Measurements from ENCODE around the gene EEIG1. TPM values are rescaled to one million over a fixed set of nuclear protein-coding genes. Genes with fewer than 3 reads are reported as not detected.

EEIG1 gene
- total RNA-seq, 1 donor from 2014 or later, result 15.8 TPM

DNA sequence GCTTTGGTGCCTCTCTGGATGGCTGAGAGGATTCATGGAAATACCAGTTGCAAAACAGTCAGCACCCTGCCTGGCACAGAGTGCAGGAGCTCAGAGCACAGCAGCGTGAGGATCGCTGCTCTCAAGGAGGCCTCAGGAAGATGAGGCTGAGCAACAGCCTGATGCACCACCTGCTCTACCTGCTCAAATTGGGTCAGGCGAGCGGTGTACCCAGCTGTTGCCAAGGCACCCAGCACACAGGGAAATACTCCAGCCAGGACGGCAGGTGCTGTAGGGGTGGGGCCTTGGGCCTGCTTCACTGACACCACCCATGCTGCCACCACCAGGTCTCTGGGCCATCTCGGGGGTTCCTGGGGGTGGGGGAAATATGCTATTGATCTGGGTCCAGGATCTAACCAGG, 4.3 kb downstream of the EEIG1 start:
- H3K4me3 Mint-ChIP-seq (ENCODE audit: unreplicated experiment), result no peak overlapping the region
- no peak for DNase-seq
- H3K36me3 Mint-ChIP-seq (ENCODE audit: unreplicated experiment), result no peaks in the 10 kb centered on the region
- H3K27ac Mint-ChIP-seq (ENCODE audit: unreplicated experiment), result no peak overlapping the region
- TF ChIP-seq, protein P1, sequence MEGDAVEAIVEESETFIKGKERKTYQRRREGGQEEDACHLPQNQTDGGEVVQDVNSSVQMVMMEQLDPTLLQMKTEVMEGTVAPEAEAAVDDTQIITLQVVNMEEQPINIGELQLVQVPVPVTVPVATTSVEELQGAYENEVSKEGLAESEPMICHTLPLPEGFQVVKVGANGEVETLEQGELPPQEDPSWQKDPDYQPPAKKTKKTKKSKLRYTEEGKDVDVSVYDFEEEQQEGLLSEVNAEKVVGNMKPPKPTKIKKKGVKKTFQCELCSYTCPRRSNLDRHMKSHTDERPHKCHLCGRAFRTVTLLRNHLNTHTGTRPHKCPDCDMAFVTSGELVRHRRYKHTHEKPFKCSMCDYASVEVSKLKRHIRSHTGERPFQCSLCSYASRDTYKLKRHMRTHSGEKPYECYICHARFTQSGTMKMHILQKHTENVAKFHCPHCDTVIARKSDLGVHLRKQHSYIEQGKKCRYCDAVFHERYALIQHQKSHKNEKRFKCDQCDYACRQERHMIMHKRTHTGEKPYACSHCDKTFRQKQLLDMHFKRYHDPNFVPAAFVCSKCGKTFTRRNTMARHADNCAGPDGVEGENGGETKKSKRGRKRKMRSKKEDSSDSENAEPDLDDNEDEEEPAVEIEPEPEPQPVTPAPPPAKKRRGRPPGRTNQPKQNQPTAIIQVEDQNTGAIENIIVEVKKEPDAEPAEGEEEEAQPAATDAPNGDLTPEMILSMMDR (IDR thresholded peaks at IDR 0.05; ENCODE audit: partially characterized antibody, unreplicated experiment), result no peak
- H3K27me3 Mint-ChIP-seq (ENCODE audit: unreplicated experiment), result peaks cover 16% of the 10 kb centered on the region
- peaks cover 20% of the 10 kb centered on the region for H3K4me1 Mint-ChIP-seq (ENCODE audit: low read depth, unreplicated experiment)
- peaks cover 3% of the 10 kb centered on the region for H3K9me3 Mint-ChIP-seq (ENCODE audit: unreplicated experiment)

GRCh38 chr9:127975376-127976315, 5.1 kb downstream of the EEIG1 start:
- Mint-ChIP-seq H3K4me1 (ENCODE audit: low read depth, unreplicated experiment) (peaks cover 19% of the 10 kb centered on the region), H3K27ac (ENCODE audit: unreplicated experiment) (no peak overlapping the region), H3K36me3 (ENCODE audit: unreplicated experiment) (no peaks in the 10 kb centered on the region), H3K27me3 (ENCODE audit: unreplicated experiment) (peaks cover 11% of the 10 kb centered on the region), H3K9me3 (ENCODE audit: unreplicated experiment) (peaks cover 3% of the 10 kb centered on the region), H3K4me3 (ENCODE audit: unreplicated experiment) (no peak overlapping the region)
- no peak for DNase-seq
- TF ChIP-seq, protein P1 (IDR thresholded peaks at IDR 0.05; ENCODE audit: partially characterized antibody, unreplicated experiment), result no peak

- peaks cover 25% of the 10 kb centered on the region for H3K4me1 Mint-ChIP-seq (ENCODE audit: low read depth, unreplicated experiment)
- TF ChIP-seq, protein P1 (IDR thresholded peaks at IDR 0.05; ENCODE audit: partially characterized antibody, unreplicated experiment), result no peak
- no peaks in the 10 kb centered on the region for H3K36me3 Mint-ChIP-seq (ENCODE audit: unreplicated experiment)
- H3K27ac Mint-ChIP-seq (ENCODE audit: unreplicated experiment), result peak overlapping the region; percentile 9
- DNase-seq, result no peak
- H3K4me3 Mint-ChIP-seq (ENCODE audit: unreplicated experiment), result no peak overlapping the region
- H3K27me3 Mint-ChIP-seq (ENCODE audit: unreplicated experiment), result peaks cover 8% of the 10 kb centered on the region
- H3K9me3 Mint-ChIP-seq (ENCODE audit: unreplicated experiment), result peaks cover 3% of the 10 kb centered on the region
These were observed 6.0 kb downstream of the EEIG1 start for GRCh38 chr9:127974769-127975261.

- H3K9me3 Mint-ChIP-seq (ENCODE audit: unreplicated experiment), result peaks cover 5% of the 10 kb centered on the region
These were observed 6.6 kb downstream of the EEIG1 start for GRCh38 chr9:127974001-127974768.

More at GRCh38 chr9:127974001-127974768, 6.6 kb downstream of the EEIG1 start:
- Mint-ChIP-seq H3K27me3 (ENCODE audit: unreplicated experiment) (peaks cover 9% of the 10 kb centered on the region), H3K36me3 (ENCODE audit: unreplicated experiment) (no peaks in the 10 kb centered on the region), H3K27ac (ENCODE audit: unreplicated experiment) (peak overlapping the region; percentile 57), H3K4me3 (ENCODE audit: unreplicated experiment) (no peak overlapping the region), H3K4me1 (ENCODE audit: low read depth, unreplicated experiment) (peaks cover 28% of the 10 kb centered on the region)
- DNase-seq, result no peak
- TF ChIP-seq, protein P1 (IDR thresholded peaks at IDR 0.05; ENCODE audit: partially characterized antibody, unreplicated experiment), result no peak
